GM18907 (cell line): ENCODE results near the gene NUP214.
A peak's percentile ranks its signal among the peaks of the same experiment; 100 is the strongest.
"Not testable (repeated sequence)": the region's sequence is repeated elsewhere in the genome, so short reads cannot be mapped to it uniquely, and the experiment has no call there.

ENCODE experiments used
- ATAC-seq: cut with Tn5 transposase; IDR thresholded peaks from one replicate; pipeline ENCODE4 v1.9.1; 2021; ENCODE audit warnings: mild to moderate bottlenecking, moderate library complexity; ENCODE audit not compliant: unreplicated experiment

NUP214 gene

GRCh38 chr9:131227959-131228460 is 102.6 kb downstream of the NUP214 start:
- no peak for ATAC-seq

GRCh38 chr9:131228988-131229387 is 103.6 kb downstream of the NUP214 start:
- no peak for ATAC-seq

- ATAC-seq = no peak
Measured at GRCh38 chr9:131233556-131233955, 108.2 kb downstream of the NUP214 start.

GRCh38 chr9:131233995-131234394 is 108.6 kb downstream of the NUP214 start:
- no peak for ATAC-seq

- no peak for ATAC-seq
Measured at GRCh38 chr9:131234799-131235479, 109.6 kb downstream of the NUP214 start.

GRCh38 chr9:131235480-131235851 is 110.1 kb downstream of the NUP214 start:
- no peak for ATAC-seq

GRCh38 chr9:131236161-131236560 is 110.8 kb downstream of the NUP214 start:
- ATAC-seq = no peak

GRCh38 chr9:131236761-131237160 is 111.4 kb downstream of the NUP214 start:
- ATAC-seq = no peak

GRCh38 chr9:131237291-131237690 is 111.9 kb downstream of the NUP214 start:
- no peak for ATAC-seq

GRCh38 chr9:131237931-131238401 is 112.6 kb downstream of the NUP214 start:
- peak; percentile 77 for ATAC-seq

- ATAC-seq = peak; percentile 27
Measured at GRCh38 chr9:131238402-131239021, 113.1 kb downstream of the NUP214 start.

GRCh38 chr9:131239161-131239975 is 114.0 kb downstream of the NUP214 start:
- ATAC-seq = no peak

GRCh38 chr9:131240047-131240921 is 114.9 kb downstream of the NUP214 start:
- no peak for ATAC-seq

- ATAC-seq = not testable (repeated sequence)
Measured at GRCh38 chr9:131244331-131244730, 118.9 kb downstream of the NUP214 start.

GRCh38 chr9:131246618-131247017 is 121.2 kb downstream of the NUP214 start:
- ATAC-seq = no peak

- ATAC-seq = peak; percentile 6
Measured at GRCh38 chr9:131252120-131252519, 126.7 kb downstream of the NUP214 start.

- ATAC-seq = no peak
Measured at GRCh38 chr9:131253891-131254491, 128.6 kb downstream of the NUP214 start.

- no peak for ATAC-seq
Measured at GRCh38 chr9:131254626-131255025, 129.2 kb downstream of the NUP214 start.

GRCh38 chr9:131255676-131256197 is 130.4 kb downstream of the NUP214 start:
- ATAC-seq = no peak
